GM19025 (cell line): ENCODE data around the gene ACVR1B.
A peak's percentile ranks its signal among the peaks of the same experiment; 100 is the strongest.

ENCODE experiments used
- ATAC-seq: cut with Tn5 transposase; IDR thresholded peaks from one replicate; pipeline ENCODE4 v1.9.1; 2021; ENCODE audit warnings: mild to moderate bottlenecking, low read depth, moderate library complexity; ENCODE audit not compliant: unreplicated experiment

The ACVR1B gene

GRCh38 chr12:52018433-52019112, 67.1 kb downstream of the ACVR1B start:
- no peak for ATAC-seq

GRCh38 chr12:52019113-52019770, 67.7 kb downstream of the ACVR1B start:
- no peak for ATAC-seq

GRCh38 chr12:52020539-52021336, 69.2 kb downstream of the ACVR1B start:
- no peak for ATAC-seq

- ATAC-seq, result no peak
Measured at GRCh38 chr12:52022841-52023181, 71.3 kb downstream of the ACVR1B start.

GRCh38 chr12:52023182-52023975, 71.9 kb downstream of the ACVR1B start:
- ATAC-seq, result no peak

GRCh38 chr12:52023976-52024688, 72.6 kb downstream of the ACVR1B start:
- no peak for ATAC-seq

- ATAC-seq, result no peak
Measured at GRCh38 chr12:52024845-52025230, 73.3 kb downstream of the ACVR1B start.

- no peak for ATAC-seq
Measured at GRCh38 chr12:52026263-52026662, 74.8 kb downstream of the ACVR1B start.

GRCh38 chr12:52027085-52027843, 75.8 kb downstream of the ACVR1B start:
- no peak for ATAC-seq

- no peak for ATAC-seq
Measured at GRCh38 chr12:52029685-52030084, 78.2 kb downstream of the ACVR1B start.

GRCh38 chr12:52032446-52032803, 80.9 kb downstream of the ACVR1B start:
- ATAC-seq, result no peak

- ATAC-seq, result peak; percentile 92
Measured at GRCh38 chr12:52032804-52033445, 81.4 kb downstream of the ACVR1B start.

GRCh38 chr12:52033446-52034140, 82.1 kb downstream of the ACVR1B start:
- ATAC-seq, result no peak

GRCh38 chr12:52035190-52035589, 83.7 kb downstream of the ACVR1B start:
- no peak for ATAC-seq

- ATAC-seq, result no peak
Measured at GRCh38 chr12:52035926-52036325, 84.4 kb downstream of the ACVR1B start.

GRCh38 chr12:52036587-52037171, 85.2 kb downstream of the ACVR1B start:
- ATAC-seq, result peak; percentile 39

- ATAC-seq, result no peak
Measured at GRCh38 chr12:52037248-52037861, 85.9 kb downstream of the ACVR1B start.

GRCh38 chr12:52038447-52038846, 86.9 kb downstream of the ACVR1B start:
- ATAC-seq, result no peak
